Measurements from ENCODE around the gene TSPAN6. TPM values are rescaled to one million over a fixed set of nuclear protein-coding genes. Genes with fewer than 3 reads are reported as not detected.

The TSPAN6 gene
- polyA plus RNA-seq, 10 donors, result 25.3 to 40.7 (median 29.9) TPM

GRCh38 chrX:100591256-100592051 is 45.2 kb downstream of the TSPAN6 start:
- DNase-seq, result no peak

DNA sequence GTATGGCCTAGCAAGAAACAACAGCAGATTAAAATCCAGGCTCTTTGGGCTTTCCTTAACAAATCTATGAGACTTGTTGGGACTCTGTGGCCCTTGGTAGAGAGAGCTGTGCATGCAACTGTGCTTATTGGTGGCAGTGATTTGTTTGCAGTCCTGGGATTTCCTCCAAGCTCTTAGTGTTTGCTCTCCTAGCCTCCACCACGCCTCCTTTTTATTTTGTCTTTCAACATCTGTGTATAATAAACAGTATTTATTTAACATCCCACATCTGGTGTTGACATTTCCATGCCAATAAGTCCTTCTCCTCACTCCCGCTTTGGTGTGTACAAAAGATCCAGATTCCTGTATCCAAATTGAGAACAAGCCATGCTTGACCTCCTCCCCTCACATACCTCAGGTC is 48.7 kb downstream of the TSPAN6 start:
- DNase-seq, result peak; percentile 28 to 76 (median 31)

DNA sequence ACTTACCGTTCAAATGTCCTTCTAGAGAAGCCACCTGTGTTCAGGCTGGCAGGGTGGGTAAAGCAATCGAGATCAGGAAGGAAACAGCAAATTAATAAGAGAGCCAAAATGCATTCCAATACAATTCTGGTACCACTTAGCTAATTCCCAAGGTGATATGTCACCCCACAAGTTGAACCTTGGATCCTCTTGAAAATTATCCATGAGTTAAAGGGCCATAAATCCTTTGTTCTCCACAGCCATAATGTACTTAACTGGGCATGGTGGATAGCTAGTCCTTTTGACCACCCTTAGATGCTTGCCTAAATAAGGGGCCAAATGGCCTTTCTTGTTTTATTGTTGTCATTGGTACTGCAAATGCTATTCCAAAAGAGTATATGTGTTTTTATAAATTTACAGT is 49.9 kb downstream of the TSPAN6 start:
- DNase-seq, result no peak

DNA sequence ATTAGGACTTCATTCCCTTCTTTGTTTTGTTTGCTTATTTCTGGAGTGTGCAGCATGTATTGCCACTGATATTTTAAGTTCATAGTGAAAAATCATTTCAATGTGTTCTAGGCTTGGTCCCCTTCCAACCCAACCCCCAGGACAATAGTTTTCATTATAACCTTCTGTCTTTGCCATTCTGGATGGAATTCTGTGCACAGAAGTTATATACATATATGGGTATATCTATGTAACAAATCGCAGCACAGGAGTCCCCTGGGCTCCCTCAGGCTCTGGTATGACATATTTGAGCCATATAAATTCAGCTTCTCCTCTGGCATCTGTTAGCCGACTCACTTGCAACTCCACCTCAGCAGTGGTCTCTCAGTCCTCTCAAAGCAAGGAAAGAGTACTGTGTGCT is 52.0 kb downstream of the TSPAN6 start, which contains the start of gene TNMD:
Gene TNMD (plus strand): TSS at position 326 of the 400 bp plus-strand sequence. CDS start 83 bp downstream, outside the sequence.
- peak in 1 of 3 donors; percentile 76 for DNase-seq

Other genes with a start within 250 kb of the TSPAN6 start
- gene PCDH19, start 226.5 kb downstream of the TSPAN6 start, polyA plus RNA-seq (ENCODE audit: insufficient read length in 10 of 10), result 1 to 10 TPM; 3.6 to 7.7 (median 4.8) TPM
- gene TNMD, start 51.9 kb downstream of the TSPAN6 start, polyA plus RNA-seq (ENCODE audit: insufficient read length in 10 of 10), result 100 to 1,000 TPM in 7 of 10 donors, 10 to 100 TPM in 3; 40.6 to 427 (median 249) TPM
- gene SRPX2, start 7.4 kb upstream of the TSPAN6 start, polyA plus RNA-seq (ENCODE audit: insufficient read length in 10 of 10), result 10 to 100 TPM; 21.0 to 39.9 (median 35.4) TPM
- gene SYTL4, start 95.3 kb upstream of the TSPAN6 start, polyA plus RNA-seq (ENCODE audit: insufficient read length in 10 of 10), result 10 to 100 TPM in 2 of 10 donors, 1 to 10 TPM in 8; 5.0 to 12.7 (median 8.0) TPM
- gene CSTF2, start 183.6 kb upstream of the TSPAN6 start, polyA plus RNA-seq (ENCODE audit: insufficient read length in 10 of 10), result 10 to 100 TPM in 7 of 10 donors, 1 to 10 TPM in 3; 8.9 to 13.4 (median 10.6) TPM
- gene NOX1, start 237.6 kb upstream of the TSPAN6 start, polyA plus RNA-seq (ENCODE audit: insufficient read length in 10 of 10), result under 1 TPM in 9 of 10 donors, not detected in 1; 0.11 to 0.75 (median 0.34) TPM

All from muscle of back (tissue), 11 donors.